ENCODE data around the gene ID3. TPM values are rescaled to one million over a fixed set of nuclear protein-coding genes. Genes with fewer than 3 reads are reported as not detected.

Gene ID3
- total RNA-seq, 1 experiment from 2014 or later: 39.6 TPM

- H3K27ac ChIP-seq (ENCODE audit: low read length): no peak overlapping the region
Measured at GRCh38 chr1:23574265-23574754, 15.0 kb upstream of the ID3 start.

DNA sequence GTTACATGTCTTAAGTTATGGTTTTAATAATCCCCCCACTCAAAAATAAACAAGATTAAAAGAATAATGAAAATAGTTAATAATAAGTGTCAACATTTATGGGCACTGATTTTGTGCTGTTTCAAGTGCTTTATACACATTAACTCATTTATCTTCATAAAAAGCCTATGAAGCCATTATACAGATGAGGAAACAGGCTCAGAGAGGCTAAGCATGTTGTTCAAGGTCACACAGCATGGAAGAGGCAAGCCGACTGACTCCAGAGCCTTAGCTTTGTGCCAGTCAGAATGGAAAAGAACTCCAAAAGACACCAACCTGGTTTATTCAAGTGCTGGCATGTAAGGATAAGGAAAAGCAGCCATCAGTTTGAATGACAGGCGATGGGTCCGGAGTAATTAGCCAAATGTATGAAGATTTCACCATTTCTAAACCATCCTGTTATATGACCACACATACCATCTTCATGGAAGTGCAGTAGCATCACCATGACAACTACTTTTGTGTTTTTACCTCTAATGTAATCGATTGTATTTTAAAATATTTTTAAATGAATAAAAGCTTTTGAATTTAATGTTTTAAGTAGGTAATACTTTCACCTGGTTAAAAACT is 14.4 kb upstream of the ID3 start:
- intact Hi-C loops (cut with micrococcal nuclease; ENCODE audit: unreplicated experiment) (no loop called here), in situ Hi-C loops (cut with HindIII; ENCODE audit: low pct_unique_long_range_greater_than_20kb, low sequenced_read_pairs) (no loop called here)
- TF ChIP-seq SIN3A (IDR thresholded peaks at IDR 0.05; ENCODE audit: borderline replicate concordance, insufficient read depth, low read depth, low read length) (no peak), POLR2AphosphoS5 (IDR thresholded peaks at IDR 0.05; ENCODE audit: low read depth, low read length) (no peak), CTCF (IDR thresholded peaks at IDR 0.05) (no peak), TCF7L2 (IDR thresholded peaks at IDR 0.05; ENCODE audit: low read depth, low read length) (no peak)
- TF ChIP-seq, protein P1, sequence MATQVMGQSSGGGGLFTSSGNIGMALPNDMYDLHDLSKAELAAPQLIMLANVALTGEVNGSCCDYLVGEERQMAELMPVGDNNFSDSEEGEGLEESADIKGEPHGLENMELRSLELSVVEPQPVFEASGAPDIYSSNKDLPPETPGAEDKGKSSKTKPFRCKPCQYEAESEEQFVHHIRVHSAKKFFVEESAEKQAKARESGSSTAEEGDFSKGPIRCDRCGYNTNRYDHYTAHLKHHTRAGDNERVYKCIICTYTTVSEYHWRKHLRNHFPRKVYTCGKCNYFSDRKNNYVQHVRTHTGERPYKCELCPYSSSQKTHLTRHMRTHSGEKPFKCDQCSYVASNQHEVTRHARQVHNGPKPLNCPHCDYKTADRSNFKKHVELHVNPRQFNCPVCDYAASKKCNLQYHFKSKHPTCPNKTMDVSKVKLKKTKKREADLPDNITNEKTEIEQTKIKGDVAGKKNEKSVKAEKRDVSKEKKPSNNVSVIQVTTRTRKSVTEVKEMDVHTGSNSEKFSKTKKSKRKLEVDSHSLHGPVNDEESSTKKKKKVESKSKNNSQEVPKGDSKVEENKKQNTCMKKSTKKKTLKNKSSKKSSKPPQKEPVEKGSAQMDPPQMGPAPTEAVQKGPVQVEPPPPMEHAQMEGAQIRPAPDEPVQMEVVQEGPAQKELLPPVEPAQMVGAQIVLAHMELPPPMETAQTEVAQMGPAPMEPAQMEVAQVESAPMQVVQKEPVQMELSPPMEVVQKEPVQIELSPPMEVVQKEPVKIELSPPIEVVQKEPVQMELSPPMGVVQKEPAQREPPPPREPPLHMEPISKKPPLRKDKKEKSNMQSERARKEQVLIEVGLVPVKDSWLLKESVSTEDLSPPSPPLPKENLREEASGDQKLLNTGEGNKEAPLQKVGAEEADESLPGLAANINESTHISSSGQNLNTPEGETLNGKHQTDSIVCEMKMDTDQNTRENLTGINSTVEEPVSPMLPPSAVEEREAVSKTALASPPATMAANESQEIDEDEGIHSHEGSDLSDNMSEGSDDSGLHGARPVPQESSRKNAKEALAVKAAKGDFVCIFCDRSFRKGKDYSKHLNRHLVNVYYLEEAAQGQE (IDR thresholded peaks at IDR 0.05; ENCODE audit: insufficient read depth in 1 of 2, low read depth in 2 of 2, low read length in 1 of 2): no peak
- Histone ChIP-seq H3K27ac (ENCODE audit: low read length) (no peak overlapping the region), H3K9me3 (ENCODE audit: control insufficient read depth, insufficient read depth, low read depth, low read length) (no peaks in the 10 kb centered on the region), H3K36me3 (ENCODE audit: control insufficient read depth, insufficient read depth, low read length) (no peaks in the 10 kb centered on the region), H3K4me3 (ENCODE audit: low read depth in 2 of 2, low read length in 2 of 2) (no peak overlapping the region), H3K27me3 (ENCODE audit: control insufficient read depth, insufficient read depth, low read length) (no peaks in the 10 kb centered on the region), H3K4me1 (ENCODE audit: control insufficient read depth, insufficient read depth, low read length) (peaks cover 21% of the 10 kb centered on the region)
- DNase-seq (ENCODE audit: low read depth, low spot score) (no peak), ATAC-seq (no peak)
- BruUV-seq (replicated peaks): no TSS peak
- ChIA-PET CTCF (interaction anchor here (0.9 to 1.1 kb wide), 2 partner anchors 61 to 63 kb away, joined by 3 to 6 read pairs; no protein-coding TSS in a partner anchor), POLR2A (no interaction called here)

More at GRCh38 chr1:23574265-23574754, 15.0 kb upstream of the ID3 start:
- Histone ChIP-seq H3K4me1 (ENCODE audit: control insufficient read depth, insufficient read depth, low read length) (peaks cover 17% of the 10 kb centered on the region), H3K36me3 (ENCODE audit: control insufficient read depth, insufficient read depth, low read length) (no peaks in the 10 kb centered on the region), H3K9me3 (ENCODE audit: control insufficient read depth, insufficient read depth, low read depth, low read length) (no peaks in the 10 kb centered on the region), H3K4me3 (ENCODE audit: low read depth in 2 of 2, low read length in 2 of 2) (no peak overlapping the region), H3K27me3 (ENCODE audit: control insufficient read depth, insufficient read depth, low read length) (no peaks in the 10 kb centered on the region)
- ChIA-PET POLR2A (no interaction called here), CTCF (no interaction called here)
- no peak for TF ChIP-seq POLR2AphosphoS5 (IDR thresholded peaks at IDR 0.05; ENCODE audit: low read depth, low read length)
- no peak for TF ChIP-seq TCF7L2 (IDR thresholded peaks at IDR 0.05; ENCODE audit: low read depth, low read length)
- no peak for TF ChIP-seq CTCF (IDR thresholded peaks at IDR 0.05)
- TF ChIP-seq, protein P1 (IDR thresholded peaks at IDR 0.05; ENCODE audit: insufficient read depth in 1 of 2, low read depth in 2 of 2, low read length in 1 of 2): no peak
- no peak for TF ChIP-seq SIN3A (IDR thresholded peaks at IDR 0.05; ENCODE audit: borderline replicate concordance, insufficient read depth, low read depth, low read length)
- no TSS peak for BruUV-seq (replicated peaks)
- DNase-seq (ENCODE audit: low read depth, low spot score) (no peak), ATAC-seq (no peak)
- intact Hi-C loops (cut with micrococcal nuclease; ENCODE audit: unreplicated experiment) (no loop called here), in situ Hi-C loops (cut with HindIII; ENCODE audit: low pct_unique_long_range_greater_than_20kb, low sequenced_read_pairs) (no loop called here)

Measured in Panc1 (cell line).